Fibroblast of villous mesenchyme (primary cell): ENCODE results near the gene ITPK1. TPM values are rescaled to one million over a fixed set of nuclear protein-coding genes. Genes with fewer than 3 reads are reported as not detected.

Source experiments
- DNase-seq: peaks from one replicate; pipeline ENCODE4 v3.0.0-alpha.2; 2010; ENCODE audit warnings: low read depth
- H3K4me3 ChIP-seq: 2 replicates; pipeline ENCODE4 v1.5.1; 2011; ENCODE audit warnings: low read depth, mild to moderate bottlenecking, low read length
- CTCF ChIP-seq: IDR thresholded peaks from 2 replicates; pipeline ENCODE4 v1.5.1; 2012; ENCODE audit warnings: low read depth, mild to moderate bottlenecking, low read length; ENCODE audit not compliant: insufficient read depth
- total RNA-seq: library from RNA; depleted of rRNA; stranded (reverse); fragments of >200 nt; gene quantifications from 2 replicates; pipeline ENCODE4 v1.2.3, GENCODE V29; 2012

The ITPK1 gene
- total RNA-seq, 1 donor, result 15.5 TPM

- no peak for TF ChIP-seq CTCF
- H3K4me3 ChIP-seq, result no peak overlapping the region
- DNase-seq, result no peak
These were observed 224.7 kb downstream of the ITPK1 start for GRCh38 chr14:92890830-92891588.

- TF ChIP-seq CTCF, result no peak
- no peak for DNase-seq
- H3K4me3 ChIP-seq, result no peak overlapping the region
These were observed 226.8 kb downstream of the ITPK1 start for GRCh38 chr14:92888896-92889295.

GRCh38 chr14:92887157-92887556 is 228.6 kb downstream of the ITPK1 start:
- no peak overlapping the region for H3K4me3 ChIP-seq
- TF ChIP-seq CTCF, result no peak
- no peak for DNase-seq

Other genes with a start within 250 kb of the ITPK1 start
- gene CHGA, start 192.8 kb downstream of the ITPK1 start, total RNA-seq, result not detected in 2 replicates
- 10.0 and 14.7 TPM in 2 replicates for gene MOAP1, start 69.0 kb upstream of the ITPK1 start, total RNA-seq
- 6.0 and 6.1 TPM in 2 replicates for gene LYSET, start 69.4 kb upstream of the ITPK1 start, total RNA-seq
- 10.6 and 11.7 TPM in 2 replicates for gene GON7, start 91.1 kb upstream of the ITPK1 start, total RNA-seq
- 27.1 and 28.9 TPM in 2 replicates for gene UBR7, start 91.3 kb upstream of the ITPK1 start, total RNA-seq
- gene BTBD7, start 217.1 kb upstream of the ITPK1 start, total RNA-seq, result 29.0 and 35.4 TPM in 2 replicates
- gene COX8C, start 231.3 kb upstream of the ITPK1 start, total RNA-seq, result not detected in 2 replicates